HG03469 (cell line): Measurements from ENCODE around the gene NGDN.
"Not testable (repeated sequence)": the region's sequence is repeated elsewhere in the genome, so short reads cannot be mapped to it uniquely, and the experiment has no call there.

Experiments
- ATAC-seq: cut with Tn5 transposase; IDR thresholded peaks from one replicate; pipeline ENCODE4 v1.9.1; 2021; ENCODE audit warnings: mild to moderate bottlenecking, moderate library complexity, moderate number of reproducible peaks; ENCODE audit not compliant: unreplicated experiment

NGDN gene

GRCh38 chr14:23438101-23438971 lies 31.2 kb upstream of the NGDN start:
- no peak for ATAC-seq

GRCh38 chr14:23439107-23439835 lies 30.2 kb upstream of the NGDN start:
- no peak for ATAC-seq

GRCh38 chr14:23441076-23441475 lies 28.4 kb upstream of the NGDN start:
- no peak for ATAC-seq

GRCh38 chr14:23442721-23443356 lies 26.7 kb upstream of the NGDN start:
- ATAC-seq = no peak

- ATAC-seq = no peak
Measured at GRCh38 chr14:23443411-23443812, 26.1 kb upstream of the NGDN start.

GRCh38 chr14:23443881-23444280 lies 25.6 kb upstream of the NGDN start:
- no peak for ATAC-seq

GRCh38 chr14:23444314-23444713 lies 25.2 kb upstream of the NGDN start:
- ATAC-seq = no peak

- no peak for ATAC-seq
Measured at GRCh38 chr14:23445773-23446172, 23.7 kb upstream of the NGDN start.

- ATAC-seq = no peak
Measured at GRCh38 chr14:23446291-23446851, 23.1 kb upstream of the NGDN start.

GRCh38 chr14:23447361-23448350 lies 21.8 kb upstream of the NGDN start:
- no peak for ATAC-seq

GRCh38 chr14:23449314-23449713 lies 20.2 kb upstream of the NGDN start:
- ATAC-seq = no peak

GRCh38 chr14:23450379-23450778 lies 19.1 kb upstream of the NGDN start:
- no peak for ATAC-seq

GRCh38 chr14:23452237-23452636 lies 17.3 kb upstream of the NGDN start:
- no peak for ATAC-seq

- ATAC-seq = no peak
Measured at GRCh38 chr14:23454445-23454856, 15.1 kb upstream of the NGDN start.

GRCh38 chr14:23456883-23457586 lies 12.5 kb upstream of the NGDN start:
- ATAC-seq = not testable (repeated sequence)

GRCh38 chr14:23457587-23458445 lies 11.7 kb upstream of the NGDN start:
- ATAC-seq = no peak

- no peak for ATAC-seq
Measured at GRCh38 chr14:23460960-23461359, 8.5 kb upstream of the NGDN start.

- no peak for ATAC-seq
Measured at GRCh38 chr14:23464700-23465099, 4.8 kb upstream of the NGDN start.

GRCh38 chr14:23465261-23465660 lies 4.2 kb upstream of the NGDN start:
- no peak for ATAC-seq
